OCI-LY3 (cell line): ENCODE results near the gene PEMT.

Experiments used
- H2AFZ ChIP-seq: fragments of 200-600, 300-600 bp; shearing (Covaris generic); 2 replicates; pipeline ENCODE4 v1.6.0; 2014; ENCODE audit warnings: antibody characterized with exemption, low read depth, low read length
- H3K27ac ChIP-seq: fragments of 200-600, 300-600 bp; sonication (generic); 2 replicates; pipeline ENCODE4 v1.5.1; 2014; ENCODE audit warnings: mild to moderate bottlenecking, low read length, moderate library complexity, mixed read lengths
- H3K27me3 ChIP-seq: fragments of 200-600, 300-600 bp; sonication (generic); 2 replicates; pipeline ENCODE4 v1.6.1; 2014; ENCODE audit warnings: low read depth, low read length, mixed read lengths
- H3K36me3 ChIP-seq: fragments of 200-600, 300-600 bp; sonication (generic); replicated peaks from 2 replicates; pipeline ENCODE3; 2014; ENCODE audit warnings: low read depth, low read length, mixed read lengths
- H3K4me1 ChIP-seq: fragments of 300-600, 200-600 bp; sonication (generic); 2 replicates; pipeline ENCODE4 v1.6.1; 2014; ENCODE audit warnings: low read length, mixed read lengths
- H3K4me2 ChIP-seq: fragments of 200-600, 300-600 bp; sonication (generic); 2 replicates; pipeline ENCODE4 v1.6.1; 2014; ENCODE audit warnings: low read length, mixed read lengths
- H3K4me3 ChIP-seq: fragments of 300-600, 200-600 bp; sonication (generic); 2 replicates; pipeline ENCODE4 v1.5.1; 2014; ENCODE audit warnings: antibody characterized with exemption, mild to moderate bottlenecking, low read length, moderate library complexity
- H3K79me2 ChIP-seq: fragments of 300-600, 200-600 bp; shearing (Covaris generic); 2 replicates; pipeline ENCODE4 v1.6.1; 2014; ENCODE audit warnings: mild to moderate bottlenecking, low read length, mixed read lengths
- H3K9ac ChIP-seq: fragments of 300-600, 200-600 bp; shearing (Covaris generic); 2 replicates; pipeline ENCODE4 v1.6.0; 2014; ENCODE audit warnings: mild to moderate bottlenecking, low read length, moderate library complexity
- H3K9me3 ChIP-seq: fragments of 200-600, 300-600 bp; shearing (Covaris generic); 2 replicates; pipeline ENCODE4 v1.6.1; 2014; ENCODE audit warnings: low read length, mixed read lengths; ENCODE audit not compliant: insufficient read depth
- H4K20me1 ChIP-seq: fragments of 200-600, 300-600 bp; sonication (generic); 2 replicates; pipeline ENCODE4 v1.6.1; 2016; ENCODE audit warnings: low read length, mixed read lengths; ENCODE audit not compliant: insufficient read depth
- CTCF ChIP-seq: fragments of 200-600, 300-600 bp; sonication (generic); IDR thresholded peaks from 2 replicates; pipeline ENCODE4 v1.5.1; 2014; ENCODE audit warnings: antibody characterized with exemption, low read length, low read depth
- EZH2phosphoT487 ChIP-seq: fragments of 200-600 bp; shearing (Covaris generic); IDR thresholded peaks from 2 replicates; pipeline ENCODE4 v1.6.1; 2018; ENCODE audit warnings: antibody characterized with exemption, mixed run types, low read depth

The PEMT gene

GRCh38 chr17:17527956-17528500 lies 63.5 kb downstream of the PEMT start:
- H3K4me2 ChIP-seq, result no peak overlapping the region
- no peak overlapping the region for H3K4me3 ChIP-seq
- no peaks in the 10 kb centered on the region for H3K36me3 ChIP-seq
- H3K9me3 ChIP-seq, result no peaks in the 10 kb centered on the region
- TF ChIP-seq EZH2phosphoT487, result no peak
- TF ChIP-seq CTCF, result no peak
- H3K4me1 ChIP-seq, result no peaks in the 10 kb centered on the region
- no peaks in the 10 kb centered on the region for H3K27me3 ChIP-seq
- H3K9ac ChIP-seq, result no peak overlapping the region
- no peak overlapping the region for H2AFZ ChIP-seq
- no peaks in the 10 kb centered on the region for H4K20me1 ChIP-seq
- no peak overlapping the region for H3K27ac ChIP-seq
- H3K79me2 ChIP-seq, result no peaks in the 10 kb centered on the region

GRCh38 chr17:17527534-17527933 lies 64.0 kb downstream of the PEMT start:
- no peak overlapping the region for H3K4me3 ChIP-seq
- no peaks in the 10 kb centered on the region for H3K9me3 ChIP-seq
- H3K4me1 ChIP-seq, result no peaks in the 10 kb centered on the region
- no peaks in the 10 kb centered on the region for H3K79me2 ChIP-seq
- no peak overlapping the region for H3K27ac ChIP-seq
- H4K20me1 ChIP-seq, result no peaks in the 10 kb centered on the region
- TF ChIP-seq CTCF (no peak), EZH2phosphoT487 (no peak)
- H3K36me3 ChIP-seq, result no peaks in the 10 kb centered on the region
- no peak overlapping the region for H3K9ac ChIP-seq
- H3K4me2 ChIP-seq, result no peak overlapping the region
- no peak overlapping the region for H2AFZ ChIP-seq
- no peaks in the 10 kb centered on the region for H3K27me3 ChIP-seq

GRCh38 chr17:17526369-17526768 lies 65.1 kb downstream of the PEMT start:
- Histone ChIP-seq H3K4me3 (no peak overlapping the region), H3K79me2 (no peaks in the 10 kb centered on the region), H3K4me1 (no peaks in the 10 kb centered on the region), H3K4me2 (no peak overlapping the region), H4K20me1 (no peaks in the 10 kb centered on the region), H3K27me3 (no peaks in the 10 kb centered on the region), H3K9me3 (no peaks in the 10 kb centered on the region), H3K27ac (no peak overlapping the region), H3K36me3 (no peaks in the 10 kb centered on the region), H2AFZ (no peak overlapping the region), H3K9ac (no peak overlapping the region)
- no peak for TF ChIP-seq CTCF
- no peak for TF ChIP-seq EZH2phosphoT487

GRCh38 chr17:17525956-17526355 lies 65.6 kb downstream of the PEMT start:
- H3K4me1 ChIP-seq, result no peaks in the 10 kb centered on the region
- H3K79me2 ChIP-seq, result no peaks in the 10 kb centered on the region
- H3K27ac ChIP-seq, result no peak overlapping the region
- no peak overlapping the region for H3K4me2 ChIP-seq
- H3K36me3 ChIP-seq, result no peaks in the 10 kb centered on the region
- no peak overlapping the region for H3K4me3 ChIP-seq
- H2AFZ ChIP-seq, result no peak overlapping the region
- TF ChIP-seq CTCF (no peak), EZH2phosphoT487 (no peak)
- H3K9ac ChIP-seq, result no peak overlapping the region
- H3K9me3 ChIP-seq, result no peaks in the 10 kb centered on the region
- no peaks in the 10 kb centered on the region for H4K20me1 ChIP-seq
- H3K27me3 ChIP-seq, result no peaks in the 10 kb centered on the region
